Activated T-cell treated with anti-CD3 and anti-CD28 coated beads for 24 hours (primary cell): ENCODE results near the gene CACNA1C.
"Not testable (repeated sequence)": the region's sequence is repeated elsewhere in the genome, so short reads cannot be mapped to it uniquely, and the experiment has no call there.

ENCODE experiments used
- DNase-seq: peaks from one replicate; pipeline ENCODE4 v3.0.0-alpha.2; 2020; ENCODE audit warnings: low read depth

The CACNA1C gene

GRCh38 chr12:2234091-2234490 lies 181.3 kb downstream of the CACNA1C start:
- DNase-seq, result no peak

GRCh38 chr12:2234646-2235350 lies 182.0 kb downstream of the CACNA1C start:
- no peak for DNase-seq

DNA sequence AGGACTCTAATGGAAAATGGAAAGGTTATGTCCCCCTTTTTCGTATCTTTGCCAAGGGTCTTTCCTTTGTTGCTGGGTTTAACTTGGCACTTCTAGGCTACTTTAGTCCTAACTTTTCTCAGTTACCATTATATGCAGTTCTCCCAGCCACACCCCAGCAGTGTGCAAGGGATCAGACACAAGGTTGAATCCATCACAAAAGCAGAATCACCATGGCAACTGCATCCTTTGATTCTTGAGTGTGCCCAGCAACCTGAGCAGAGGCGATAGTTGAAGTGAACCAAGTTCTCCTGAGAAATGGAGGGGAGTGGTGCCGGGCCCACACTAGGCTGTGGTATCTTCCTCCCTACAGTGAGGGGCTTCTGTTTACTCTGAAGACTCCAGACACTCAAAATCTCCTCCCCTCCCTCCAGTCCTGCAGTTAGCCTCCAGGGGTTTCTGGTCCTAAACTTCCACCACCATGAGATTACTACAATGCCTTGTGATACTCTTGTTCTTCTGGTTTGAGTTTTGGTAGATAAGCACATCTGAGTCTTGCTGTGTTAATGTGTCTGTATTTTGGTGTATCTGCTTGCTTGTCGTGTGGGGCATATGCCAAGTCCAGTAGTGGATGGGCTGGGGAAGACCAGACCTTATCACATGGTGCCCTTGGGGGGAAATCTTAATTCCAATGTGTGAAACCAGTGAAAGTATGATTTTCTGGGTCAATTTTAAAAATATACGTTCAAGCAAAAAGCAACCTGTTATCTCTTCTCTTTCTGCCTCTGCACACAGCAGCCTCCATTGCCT lies 183.9 kb downstream of the CACNA1C start:
- DNase-seq, result no peak

DNA sequence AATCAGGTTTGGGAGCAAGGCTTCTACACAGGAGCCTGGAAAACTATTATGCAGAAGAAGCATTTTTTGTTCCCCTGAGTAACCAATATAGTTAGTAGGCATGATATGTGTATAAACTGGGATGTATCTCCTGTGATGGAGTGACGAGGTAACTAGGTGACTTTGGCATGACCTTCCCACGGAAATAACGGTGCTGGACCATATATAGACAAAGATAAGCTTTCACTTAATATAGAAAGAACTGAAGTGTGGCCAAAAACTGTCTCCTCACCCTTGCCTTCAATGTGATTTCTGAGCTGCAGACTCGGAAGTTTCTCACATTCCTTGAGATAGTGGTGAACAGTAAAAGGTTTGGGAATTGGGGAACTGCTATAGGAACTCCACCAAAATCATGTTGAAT lies 185.3 kb downstream of the CACNA1C start:
- DNase-seq, result no peak

DNA sequence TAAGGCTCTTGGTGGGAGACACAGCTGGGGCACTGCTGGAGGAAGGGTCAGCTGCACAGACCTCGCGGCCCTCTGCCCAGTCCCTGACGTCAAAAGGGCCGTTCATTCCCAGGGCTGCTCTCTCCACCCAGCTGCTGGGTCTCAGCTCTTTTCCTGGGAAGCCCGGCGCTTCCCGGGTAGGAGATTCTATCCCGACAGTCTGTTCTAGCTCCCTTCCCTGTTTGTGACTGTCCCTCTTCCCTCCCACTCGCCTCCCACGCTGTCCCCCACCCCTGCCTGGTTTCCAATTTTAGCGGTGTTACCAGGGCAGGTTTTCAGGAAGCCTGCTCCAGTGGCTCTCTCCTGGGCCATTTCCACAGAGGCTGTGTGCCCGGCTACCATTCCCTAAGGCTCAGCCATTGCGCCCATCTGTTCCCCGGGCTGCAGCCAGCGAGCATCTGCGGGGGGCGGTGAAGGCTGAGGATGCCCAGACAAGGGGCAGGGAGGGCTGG lies 186.6 kb downstream of the CACNA1C start:
- no peak for DNase-seq

DNA sequence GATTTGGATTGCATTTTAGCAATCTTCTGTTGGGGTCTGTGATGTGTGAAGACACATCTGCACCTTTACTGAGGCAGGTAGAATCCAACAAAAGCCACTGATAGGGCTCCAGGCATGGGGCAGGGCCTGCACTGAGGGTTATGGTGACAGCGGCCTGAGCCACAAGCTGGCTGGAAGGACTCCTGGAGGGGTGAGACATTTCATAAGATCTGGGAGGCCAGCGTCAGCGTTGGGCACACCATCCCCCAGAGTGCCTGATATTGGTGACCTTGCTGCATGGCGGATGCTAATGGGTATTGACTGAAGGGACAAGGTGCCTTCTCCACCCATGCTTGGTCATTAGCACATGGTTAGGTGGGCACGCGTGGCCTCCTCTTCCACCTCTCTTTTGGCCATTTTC lies 187.6 kb downstream of the CACNA1C start:
- no peak for DNase-seq

DNA sequence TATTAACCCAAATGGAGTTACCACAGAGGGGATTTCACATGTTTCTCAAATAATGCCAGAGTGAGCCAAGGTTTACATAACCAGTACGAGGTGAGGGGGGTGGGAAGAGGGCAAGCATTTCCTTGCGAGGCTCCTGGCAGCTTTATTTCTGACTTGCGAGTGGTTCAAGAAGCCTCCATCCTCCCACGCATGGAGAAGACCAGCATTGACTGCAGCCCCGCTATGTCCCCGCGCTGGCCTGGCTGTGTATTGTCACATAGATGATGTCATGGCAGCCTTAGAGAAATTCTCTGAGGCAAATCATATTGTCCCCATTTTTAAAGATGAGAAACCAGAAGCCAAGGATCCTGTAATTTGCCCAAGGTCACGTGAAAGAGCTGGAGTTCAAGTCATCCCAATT lies 188.2 kb downstream of the CACNA1C start:
- DNase-seq, result no peak

- DNase-seq, result no peak
These were observed 189.4 kb downstream of the CACNA1C start for GRCh38 chr12:2242216-2242615.

DNA sequence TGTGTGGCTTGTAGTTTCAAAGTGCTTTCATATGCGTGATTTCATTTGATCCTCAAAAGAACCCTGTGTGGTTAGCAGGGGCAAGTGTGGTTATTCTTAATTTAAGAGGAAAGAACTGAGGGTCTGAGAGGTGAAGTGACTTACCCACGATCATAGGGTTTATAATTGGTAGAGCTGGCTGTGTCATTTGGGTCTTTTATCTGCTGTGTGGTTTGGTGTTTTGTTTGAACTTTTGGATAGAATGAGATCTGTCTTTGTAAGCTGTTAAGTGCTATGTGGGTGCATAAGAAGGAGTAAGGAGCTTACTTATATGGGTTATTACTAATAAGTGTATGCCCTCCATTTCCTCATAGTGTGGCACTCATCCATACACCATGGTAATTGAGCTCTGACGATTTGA lies 190.0 kb downstream of the CACNA1C start:
- DNase-seq, result no peak

GRCh38 chr12:2243275-2243674 lies 190.5 kb downstream of the CACNA1C start:
- no peak for DNase-seq

DNA sequence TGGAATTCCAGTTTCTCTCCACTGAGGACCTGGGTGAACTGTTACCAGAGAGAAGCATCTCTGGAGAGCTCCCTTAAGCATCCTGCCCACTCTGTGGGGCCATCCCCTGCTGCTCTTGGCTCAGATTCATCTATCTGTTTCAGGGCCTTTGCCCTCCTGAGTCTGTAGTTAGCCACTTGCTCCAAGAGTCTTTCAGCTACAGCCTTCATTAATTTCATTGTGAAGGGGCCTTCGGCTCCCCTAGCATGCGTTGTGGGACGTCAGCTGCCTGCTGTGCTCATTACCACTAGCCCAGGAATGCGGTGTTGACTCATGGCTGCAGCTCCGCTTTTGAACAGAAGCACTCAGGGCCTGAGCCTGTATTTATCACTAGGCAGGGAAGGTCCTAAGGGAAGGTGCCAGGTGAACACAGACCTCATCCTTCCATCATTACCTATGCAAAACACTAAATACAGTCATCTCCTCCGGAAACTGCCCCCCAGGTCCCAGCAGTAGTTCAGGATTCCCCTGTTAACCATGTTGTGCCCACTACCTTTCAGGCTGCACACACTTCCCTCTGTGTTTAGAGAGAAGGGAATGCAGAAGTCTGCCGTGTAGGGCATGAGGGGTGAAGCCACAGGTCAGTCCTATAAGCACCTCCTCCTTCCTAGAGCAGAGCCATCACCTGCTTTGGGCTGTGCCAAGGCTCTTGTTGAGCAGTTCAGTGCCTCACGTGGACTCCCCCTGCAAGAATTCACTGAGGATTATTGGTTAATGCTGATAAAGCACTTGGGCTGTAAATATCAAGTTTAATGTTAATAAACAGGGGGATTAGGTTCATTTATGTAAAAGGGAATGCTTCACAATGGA lies 191.4 kb downstream of the CACNA1C start:
- DNase-seq, result no peak

DNA sequence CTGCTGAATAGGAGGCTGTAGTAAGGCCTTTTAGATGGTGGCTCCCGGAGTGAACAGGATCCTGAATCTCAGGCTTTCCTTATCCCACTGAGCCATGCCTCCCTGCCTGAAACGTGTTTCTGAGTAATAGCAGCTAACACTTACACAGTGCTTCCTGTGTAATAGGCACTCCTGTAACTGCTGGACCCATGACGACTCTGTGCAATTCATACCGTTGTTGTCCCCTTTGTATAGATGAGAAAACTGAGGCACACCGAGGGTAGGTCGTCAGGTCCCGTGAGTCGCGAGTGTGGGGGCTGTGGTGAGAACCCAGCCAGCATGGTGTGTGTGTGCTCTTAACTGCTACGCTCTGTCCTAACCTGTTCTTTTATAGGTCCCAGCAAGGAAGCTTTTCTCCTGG lies 193.6 kb downstream of the CACNA1C start:
- no peak for DNase-seq

DNA sequence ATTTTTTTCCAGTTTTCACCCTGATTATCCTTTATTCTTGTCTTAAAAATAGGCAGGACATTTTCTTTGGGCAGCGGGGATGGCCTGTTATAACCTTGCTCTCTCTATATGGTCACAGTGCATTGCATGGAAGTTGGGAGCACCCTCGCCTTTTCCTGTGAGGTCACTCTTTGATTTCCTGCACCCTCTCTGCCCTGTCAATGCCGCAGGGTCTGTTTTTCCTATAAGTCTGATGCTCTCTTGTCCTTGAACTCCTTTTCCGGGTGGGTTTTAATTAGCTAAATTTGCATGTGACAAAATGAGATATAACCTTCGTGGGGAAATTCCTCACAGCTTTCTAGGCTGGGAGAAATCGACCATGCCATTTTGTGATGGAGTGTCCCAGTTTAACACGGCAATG lies 194.3 kb downstream of the CACNA1C start:
- DNase-seq, result no peak

GRCh38 chr12:2247596-2247995 lies 194.8 kb downstream of the CACNA1C start:
- DNase-seq, result no peak

DNA sequence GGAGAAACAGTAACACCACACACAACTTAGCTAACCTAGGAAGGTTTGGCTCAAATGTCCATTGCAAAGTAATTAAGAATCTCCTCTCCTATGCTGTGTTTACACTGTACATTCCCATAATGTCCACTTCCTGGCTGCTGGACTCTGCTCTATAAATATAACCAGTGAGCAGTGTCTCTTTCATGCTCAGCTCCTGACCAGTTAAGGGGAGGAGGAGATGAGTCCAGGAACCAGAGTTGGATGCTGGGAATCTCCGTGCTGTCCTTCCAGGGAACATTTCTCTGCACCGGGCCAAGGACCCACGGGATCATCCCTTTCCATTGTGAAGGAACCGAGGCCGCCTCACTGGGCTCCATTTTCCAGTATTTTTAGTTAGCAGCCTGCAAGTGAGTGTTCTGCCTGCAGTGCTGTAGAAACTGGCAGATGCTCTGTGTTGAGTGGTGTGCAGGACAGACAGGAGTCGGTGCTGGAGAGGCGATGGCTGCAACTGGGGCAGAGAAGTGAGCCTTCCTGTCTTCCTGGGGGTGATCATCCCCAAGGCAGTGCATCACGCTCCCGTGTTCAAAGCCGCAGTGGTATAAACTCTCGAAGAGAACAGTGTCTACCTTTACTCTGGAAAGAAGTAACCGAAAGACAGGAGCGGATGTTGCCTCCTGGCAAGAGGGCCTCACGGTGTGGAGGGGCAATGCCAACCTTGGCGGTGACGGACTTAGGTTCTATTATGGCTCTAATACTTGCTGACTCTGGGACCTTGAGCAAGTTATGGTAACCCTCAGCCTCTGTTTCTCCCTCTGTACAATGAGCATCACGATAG lies 195.5 kb downstream of the CACNA1C start:
- DNase-seq, result no peak

DNA sequence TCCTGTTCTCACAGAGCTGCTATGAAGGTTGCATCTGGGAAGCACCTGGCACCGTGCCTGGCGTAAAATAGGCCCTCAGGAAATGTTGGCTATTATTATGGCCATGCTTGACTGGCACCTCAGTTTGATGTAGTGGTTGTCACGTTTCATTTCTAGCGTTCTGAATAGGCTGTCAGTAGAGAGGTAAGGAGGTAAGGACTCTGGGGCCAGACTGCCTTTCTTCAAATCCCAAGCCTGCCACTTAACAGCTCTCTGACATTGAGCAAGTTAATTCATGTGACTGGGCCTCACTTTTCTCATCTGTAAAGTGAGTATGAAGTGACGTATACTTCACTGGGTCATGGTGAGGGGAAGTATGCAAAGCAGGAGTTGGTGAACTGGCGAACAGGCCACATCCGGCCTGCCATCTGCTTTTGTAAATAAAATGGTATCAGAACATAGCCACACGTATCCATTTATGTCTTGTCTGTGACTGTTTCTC lies 196.2 kb downstream of the CACNA1C start:
- DNase-seq, result no peak

- DNase-seq, result no peak
These were observed 198.0 kb downstream of the CACNA1C start for GRCh38 chr12:2250797-2251196.

DNA sequence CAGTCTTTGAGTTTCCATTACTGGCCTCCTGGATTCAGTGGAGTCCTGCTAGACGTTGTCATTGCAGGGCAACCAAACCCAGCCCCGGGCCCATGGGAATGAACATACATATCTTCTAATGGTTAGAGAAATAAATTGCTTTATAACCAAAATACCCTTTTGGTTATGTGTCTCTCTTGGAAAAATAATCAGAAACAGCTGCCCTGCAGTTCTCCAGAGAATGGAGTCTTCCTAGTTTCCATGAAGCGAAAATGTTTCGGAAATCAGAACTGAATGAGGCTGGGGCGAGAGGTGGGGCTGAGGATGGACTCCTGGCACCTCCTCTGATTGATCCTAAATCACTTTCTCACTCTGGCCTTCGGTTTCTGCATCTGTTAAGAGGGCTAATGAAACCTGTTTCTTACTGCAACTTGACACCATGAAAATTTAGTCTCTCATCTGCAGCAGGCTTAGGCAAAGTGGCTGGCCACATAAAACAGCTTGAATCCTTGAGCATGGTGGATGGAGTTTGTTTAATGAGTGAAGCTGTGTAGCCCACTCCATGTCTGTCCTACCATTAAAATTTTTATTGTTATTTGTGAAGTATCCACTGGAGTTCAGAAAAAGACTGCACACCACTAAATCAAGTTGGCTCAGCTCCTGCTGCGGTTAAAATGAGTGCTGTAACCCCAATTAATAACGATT lies 198.9 kb downstream of the CACNA1C start:
- DNase-seq, result no peak

DNA sequence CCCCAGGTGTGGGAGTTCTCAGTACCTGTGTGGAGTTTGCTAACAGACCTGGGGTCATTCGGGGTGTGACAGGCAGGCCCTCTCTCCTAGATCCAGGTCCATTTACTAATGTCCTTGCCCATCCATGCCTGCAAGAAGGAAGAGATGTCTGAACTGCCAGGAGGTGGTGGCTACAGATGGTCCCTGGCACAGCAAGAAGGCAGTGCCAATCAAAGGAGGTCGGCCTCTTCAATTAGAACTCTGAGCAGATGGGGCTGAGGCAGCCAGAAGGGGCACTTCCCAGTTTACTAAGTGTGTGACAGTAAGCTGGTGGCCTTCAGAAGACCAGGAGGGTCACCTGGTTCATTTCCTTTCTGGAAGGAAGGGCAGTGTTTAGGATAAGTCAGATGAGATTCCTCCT lies 202.5 kb downstream of the CACNA1C start:
- no peak for DNase-seq

GRCh38 chr12:2255731-2256130 lies 202.9 kb downstream of the CACNA1C start:
- DNase-seq, result not testable (repeated sequence)

DNA sequence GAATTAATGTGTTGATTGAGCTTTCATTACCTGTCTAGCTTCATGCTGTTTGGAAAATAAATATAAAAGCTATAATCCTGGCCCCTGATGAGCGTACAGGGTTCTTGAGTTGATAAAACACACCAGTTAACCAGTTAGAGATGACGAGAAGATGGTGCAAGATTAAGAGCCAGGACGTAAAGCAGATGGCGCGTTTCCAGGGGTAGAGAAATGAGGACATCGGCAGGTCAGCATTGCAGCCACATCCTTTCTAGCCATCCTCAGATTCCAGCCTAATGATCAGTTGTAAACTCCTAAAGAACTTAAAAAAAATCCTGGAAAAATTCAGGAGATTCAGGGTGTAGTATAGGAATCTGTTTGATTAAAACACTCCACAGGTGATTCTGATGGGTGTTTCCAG lies 203.7 kb downstream of the CACNA1C start:
- DNase-seq, result no peak
